Smooth muscle cell (in vitro differentiated cells): ENCODE measurements around the gene NCOA3. TPM values are rescaled to one million over a fixed set of nuclear protein-coding genes. Genes with fewer than 3 reads are reported as not detected.

Experiments
- DNase-seq: peaks from one replicate; lab custom pipeline; 2025; ENCODE audit not compliant: unreplicated experiment; lab: John Stamatoyannopoulos, UW
- H2AFZ ChIP-seq: fragments of 200-600 bp; sonication (generic); 2 replicates; pipeline ENCODE4 v1.6.0; 2016; ENCODE audit warnings: antibody characterized with exemption, low read depth, mild to moderate bottlenecking
- H3F3A ChIP-seq: fragments of 200-600 bp; sonication (generic); 2 replicates; pipeline ENCODE4 v1.6.0; 2017; ENCODE audit warnings: antibody characterized with exemption, low read depth
- H3K27ac ChIP-seq: fragments of 200-600 bp; sonication (generic); 2 replicates; pipeline ENCODE4 v1.5.1; 2016; ENCODE audit warnings: low read depth, mild to moderate bottlenecking
- H3K27me3 ChIP-seq: fragments of 200-600 bp; sonication (generic); 2 replicates; pipeline ENCODE4 v1.6.1; 2016; ENCODE audit warnings: low read depth, mild to moderate bottlenecking
- H3K36me3 ChIP-seq: fragments of 200-600 bp; sonication (generic); 2 replicates; pipeline ENCODE4 v1.5.1; 2016; ENCODE audit warnings: low read depth
- H3K4me1 ChIP-seq: fragments of 200-600 bp; sonication (generic); 2 replicates; pipeline ENCODE4 v1.5.1; 2016; ENCODE audit warnings: low read depth
- H3K4me2 ChIP-seq: fragments of 200-600 bp; sonication (generic); 2 replicates; pipeline ENCODE4 v1.6.0; 2016; ENCODE audit warnings: mild to moderate bottlenecking
- H3K4me3 ChIP-seq: fragments of 200-600 bp; sonication (generic); 2 replicates; pipeline ENCODE4 v1.5.1; 2016; ENCODE audit warnings: mild to moderate bottlenecking
- H3K79me2 ChIP-seq: fragments of 200-600 bp; sonication (generic); 2 replicates; pipeline ENCODE4 v1.6.0; 2016; ENCODE audit warnings: low read depth, mild to moderate bottlenecking
- H3K9ac ChIP-seq: fragments of 200-600 bp; sonication (generic); 2 replicates; pipeline ENCODE4 v1.6.0; 2016; ENCODE audit warnings: low read depth
- H3K9me3 ChIP-seq: fragments of 200-600 bp; sonication (generic); replicated peaks from 2 replicates; pipeline ENCODE4 v1.5.1; 2016; ENCODE audit warnings: low read depth
- H4K20me1 ChIP-seq: fragments of 200-600 bp; sonication (generic); 2 replicates; pipeline ENCODE4 v1.6.0; 2016; ENCODE audit warnings: low read depth
- CTCF ChIP-seq: fragments of 200-600 bp; sonication (generic); IDR thresholded peaks from 2 replicates; pipeline ENCODE4 v1.5.1; 2017; ENCODE audit warnings: borderline replicate concordance, mild to moderate bottlenecking, antibody characterized with exemption; ENCODE audit not compliant: insufficient read depth, poor library complexity, severe bottlenecking
- WGBS: methylation state at CpG from one replicate; pipeline ENCODE4 v1.1.7; 2016; ENCODE audit warnings: low lambda C conversion rate; 5-methylcytosine and 5-hydroxymethylcytosine counted together
- polyA plus RNA-seq: library from polyadenylated mRNA; unstranded; fragments of >200 nt; fragmentation: Nextera tagmentation; extraction: Ambion mirVana; gene quantifications from 2 replicates; pipeline ENCODE4 v1.2.1, GENCODE V29; 2016
- total RNA-seq: library from RNA; depleted of rRNA; stranded (reverse); fragments of >200 nt; gene quantifications from 2 replicates; pipeline ENCODE4 v1.2.3, GENCODE V29; 2014

NCOA3 gene
- total and polyA plus RNA-seq, 2 experiments from 2014 or later = 6.0 to 28.4 TPM

- H3K79me2 ChIP-seq = no peaks in the 10 kb centered on the region
- H3K4me1 ChIP-seq = no peaks in the 10 kb centered on the region
- H3K27me3 ChIP-seq = no peaks in the 10 kb centered on the region
- no peak overlapping the region for H3K4me3 ChIP-seq
- H4K20me1 ChIP-seq = no peaks in the 10 kb centered on the region
- peaks cover 20% of the 10 kb centered on the region for H3K9me3 ChIP-seq
- H3F3A ChIP-seq = no peaks in the 10 kb centered on the region
- 85% methylated on average over 17 of the region's 18 CpGs for WGBS
- no peak overlapping the region for H3K9ac ChIP-seq
- H3K4me2 ChIP-seq = no peak overlapping the region
- DNase-seq = no peak
- H3K36me3 ChIP-seq = peaks cover 11% of the 10 kb centered on the region
- TF ChIP-seq CTCF = no peak
- no peak overlapping the region for H3K27ac ChIP-seq
- H2AFZ ChIP-seq = no peak overlapping the region
Measured at GRCh38 chr20:47688385-47689381, 187.0 kb downstream of the NCOA3 start.

GRCh38 chr20:47689731-47690130 lies 188.0 kb downstream of the NCOA3 start:
- no peaks in the 10 kb centered on the region for H3K79me2 ChIP-seq
- no peaks in the 10 kb centered on the region for H3K4me1 ChIP-seq
- H3K4me3 ChIP-seq = no peak overlapping the region
- H4K20me1 ChIP-seq = no peaks in the 10 kb centered on the region
- H3K27me3 ChIP-seq = no peaks in the 10 kb centered on the region
- DNase-seq = no peak
- H3K27ac ChIP-seq = no peak overlapping the region
- H3K36me3 ChIP-seq = peaks cover 11% of the 10 kb centered on the region
- WGBS = 91% methylated on average over 1 of the region's 1 CpG
- H2AFZ ChIP-seq = no peak overlapping the region
- peaks cover 20% of the 10 kb centered on the region for H3K9me3 ChIP-seq
- no peak overlapping the region for H3K4me2 ChIP-seq
- H3F3A ChIP-seq = no peaks in the 10 kb centered on the region
- no peak overlapping the region for H3K9ac ChIP-seq
- TF ChIP-seq CTCF = no peak

- Histone ChIP-seq H3K4me3 (no peak overlapping the region), H3K9me3 (peaks cover 20% of the 10 kb centered on the region), H3K27me3 (no peaks in the 10 kb centered on the region), H4K20me1 (no peaks in the 10 kb centered on the region), H3K4me2 (no peak overlapping the region), H3F3A (peaks cover 5% of the 10 kb centered on the region), H3K4me1 (no peaks in the 10 kb centered on the region), H3K36me3 (peaks cover 11% of the 10 kb centered on the region), H3K9ac (no peak overlapping the region), H3K27ac (no peak overlapping the region), H2AFZ (no peak overlapping the region), H3K79me2 (no peaks in the 10 kb centered on the region)
- DNase-seq = no peak
- no peak for TF ChIP-seq CTCF
Measured at GRCh38 chr20:47691625-47692024, 189.9 kb downstream of the NCOA3 start.
